IMR-90 (cell line): ENCODE data around the gene EIF3L. TPM values are rescaled to one million over a fixed set of nuclear protein-coding genes. Genes with fewer than 3 reads are reported as not detected.

ENCODE experiments used
- ATAC-seq: fragments of 200-7000 bp; cut with Tn5 transposase; 2 replicates; pipeline ENCODE4 v1.9.1; 2020; ENCODE audit warnings: low read depth, mild to moderate bottlenecking, moderate library complexity
- BruUV-seq: library from RNA; stranded (reverse); fragments of 400-500 nt; replicated peaks from 2 replicates; lab custom pipeline; 2021; lab: Mats Ljungman, UMichigan
- CTCF ChIA-PET: fragments of 300-600 bp; formaldehyde crosslinking; extraction: SDS; loops from one replicate; lab custom pipeline; 2021; ENCODE audit warnings: antibody characterized with exemption; lab: Yijun Ruan, JAX
- POLR2A ChIA-PET: fragments of 300-600 bp; sonication (Branson Sonifier 250); formaldehyde crosslinking; loops from one replicate; lab custom pipeline; 2022; ENCODE audit warnings: antibody characterized with exemption; ENCODE audit not compliant: unreplicated experiment; lab: Charles Lee
- DNase-seq: peaks from one replicate; pipeline ENCODE4 v3.0.0; 2013
- H2AFZ ChIP-seq: replicated peaks from 2 replicates; pipeline ENCODE3; 2013; ENCODE audit warnings: low read length, mild to moderate bottlenecking; ENCODE audit not compliant: poor library complexity
- H2AK5ac ChIP-seq: 2 replicates; pipeline ENCODE4 v1.6.1; 2013; ENCODE audit warnings: low read depth, low read length, inconsistent platforms
- H2AK9ac ChIP-seq: replicated peaks from 2 replicates; pipeline ENCODE3; 2013; ENCODE audit warnings: mild to moderate bottlenecking, low read depth, low read length, moderate library complexity; ENCODE audit not compliant: poor library complexity
- H2BK120ac ChIP-seq: 2 replicates; pipeline ENCODE4 v1.6.1; 2013; ENCODE audit warnings: low read depth, low read length, inconsistent platforms
- H2BK15ac ChIP-seq: 3 replicates; pipeline ENCODE4 v1.6.1; 2013; ENCODE audit warnings: low read depth, low read length, inconsistent platforms
- H2BK20ac ChIP-seq: 2 replicates; pipeline ENCODE4 v1.6.1; 2013; ENCODE audit warnings: low read depth, mild to moderate bottlenecking, inconsistent platforms, low read length, moderate library complexity
- H2BK5ac ChIP-seq: 2 replicates; pipeline ENCODE4 v1.6.1; 2013; ENCODE audit warnings: mild to moderate bottlenecking, low read depth, low read length, inconsistent platforms; ENCODE audit not compliant: poor library complexity, severe bottlenecking
- H3K14ac ChIP-seq: replicated peaks from 2 replicates; pipeline ENCODE4 v1.6.1; 2013; ENCODE audit warnings: low read depth, low read length, inconsistent platforms
- H3K18ac ChIP-seq: 2 replicates; pipeline ENCODE4 v1.6.1; 2013; ENCODE audit warnings: low read depth, low read length, control low read depth
- H3K23ac ChIP-seq: 2 replicates; pipeline ENCODE4 v1.6.1; 2013; ENCODE audit warnings: low read depth, low read length, inconsistent platforms
- H3K27ac ChIP-seq: 2 replicates; pipeline ENCODE4 v1.5.1; 2013; ENCODE audit warnings: mild to moderate bottlenecking, control low read depth, low read length; ENCODE audit not compliant: insufficient read depth
- H3K27me3 ChIP-seq: 2 replicates; pipeline ENCODE4 v1.6.1; 2013; ENCODE audit warnings: low read length; ENCODE audit not compliant: control insufficient read depth, insufficient read depth
- H3K36me3 ChIP-seq: 2 replicates; pipeline ENCODE4 v1.6.1; 2013; ENCODE audit warnings: low read length, mixed read lengths; ENCODE audit not compliant: control insufficient read depth, insufficient read depth
- H3K4ac ChIP-seq: 2 replicates; pipeline ENCODE4 v1.6.1; 2013; ENCODE audit warnings: low read depth, low read length, inconsistent platforms
- H3K4me1 ChIP-seq: 2 replicates; pipeline ENCODE4 v1.6.1; 2013; ENCODE audit warnings: low read length, mixed read lengths; ENCODE audit not compliant: control insufficient read depth, insufficient read depth
- H3K4me2 ChIP-seq: 2 replicates; pipeline ENCODE4 v1.6.1; 2013; ENCODE audit warnings: low read depth, mild to moderate bottlenecking, control low read depth, low read length, moderate library complexity
- H3K4me3 ChIP-seq: 2 replicates; pipeline ENCODE4 v1.5.1; 2013; ENCODE audit warnings: low read depth, mild to moderate bottlenecking, control low read depth, low read length, moderate library complexity; ENCODE audit not compliant: insufficient read depth
- H3K56ac ChIP-seq: 2 replicates; pipeline ENCODE4 v1.6.1; 2013; ENCODE audit warnings: low read length, inconsistent platforms; ENCODE audit not compliant: insufficient read depth; ENCODE audit errors: extremely low read depth
- H3K79me1 ChIP-seq, 2 experiments: 2 replicates each; pipeline ENCODE4 v1.6.1; 2013; ENCODE audit warnings: low read length in 2 of 2, inconsistent platforms in 1 of 2, low read depth in 1 of 2
- H3K9ac ChIP-seq: 2 replicates; pipeline ENCODE4 v1.6.1; 2013; ENCODE audit warnings: low read depth, low read length, control low read depth
- H3K9me1 ChIP-seq: 2 replicates; pipeline ENCODE4 v1.6.1; 2013; ENCODE audit warnings: low read length, inconsistent platforms; ENCODE audit not compliant: insufficient read depth
- H3K9me3 ChIP-seq: 2 replicates; pipeline ENCODE4 v1.6.1; 2013; ENCODE audit warnings: low read length; ENCODE audit not compliant: control insufficient read depth, insufficient read depth
- H4K20me1 ChIP-seq: 2 replicates; pipeline ENCODE4 v1.6.1; 2013; ENCODE audit warnings: low read length, inconsistent platforms; ENCODE audit not compliant: insufficient read depth
- H4K5ac ChIP-seq: 2 replicates; pipeline ENCODE4 v1.6.1; 2013; ENCODE audit warnings: mild to moderate bottlenecking, low read depth, low read length, control low read depth
- H4K8ac ChIP-seq, 2 experiments: 2 replicates each; pipeline ENCODE4 v1.6.1; 2013; ENCODE audit warnings: low read depth in 2 of 2, low read length in 2 of 2, control low read depth in 1 of 2, inconsistent platforms in 1 of 2
- H4K91ac ChIP-seq: 2 replicates; pipeline ENCODE4 v1.6.1; 2013; ENCODE audit warnings: low read depth, low read length, inconsistent platforms; ENCODE audit not compliant: insufficient read depth
- CEBPB ChIP-seq: IDR thresholded peaks from 2 replicates; pipeline ENCODE4 v1.6.1; 2012; ENCODE audit warnings: low read depth, low read length, improper control_type of control experiment
- CHD1 ChIP-seq: IDR thresholded peaks from 2 replicates; pipeline ENCODE4 v1.6.1; 2012; ENCODE audit warnings: low read depth, low read length, improper control_type of control experiment
- WGBS, 2 experiments: methylation state at CpG; one replicate each; pipeline versions ENCODE4 v1.1.5 to v1.1.7; 2013; ENCODE audit warnings: missing lambda C conversion rate in 2 of 2; ENCODE audit not compliant: insufficient read length in 1 of 2; ENCODE audit errors: extremely low coverage in 2 of 2; 5-methylcytosine and 5-hydroxymethylcytosine counted together
- dilution Hi-C: fragments of 300-500 bp; cut with HindIII; formaldehyde crosslinking; loops from one replicate; pipeline ENCODE4 v1.14.3; 2018; ENCODE audit warnings: low sequenced_read_pairs; ENCODE audit not compliant: unreplicated experiment
- in situ Hi-C: fragments of 300-500 bp; cut with MboI; formaldehyde crosslinking; loops from 3 replicates; pipeline ENCODE4 v1.14.3; 2019; ENCODE audit warnings: low sequenced_read_pairs, inconsistent platforms, mixed read lengths
- intact Hi-C: fragments of 100-400 bp; cut with micrococcal nuclease; formaldehyde crosslinking; loops from 2 replicates; pipeline ENCODE4 v1.10.0; 2022
- polyA plus RNA-seq, 3 experiments: library from polyadenylated mRNA; depleted of rRNA; stranded (reverse); fragments of >200 nt; gene quantifications; 2 replicates each; pipeline ENCODE4 v1.2.3, GENCODE V29; 2012; ENCODE audit warnings: low replicate concordance in 1 of 3
- total RNA-seq: library from RNA; depleted of rRNA; stranded (reverse); fragments of >200 nt; gene quantifications from 2 replicates; pipeline ENCODE4 v1.2.3, GENCODE V29; 2012

The EIF3L gene
- total and polyA plus RNA-seq, 2 of the 4 experiments (the other 2 are of a cell fraction), result 391 to 593 TPM

- peak overlapping the region; percentile 96 for H2AK9ac ChIP-seq
- dilution Hi-C loops (no loop called here), intact Hi-C loops (no loop called here), in situ Hi-C loops (no loop called here)
- no TSS peak for BruUV-seq
- peak overlapping the region; percentile 18 for H2BK5ac ChIP-seq
- H4K20me1 ChIP-seq, result 0 out of 2 replicates have a peak, but pooled peaks cover 8% of the 10 kb centered on the region
- peak overlapping the region; percentile 45; the same call in 1 of the 2 replicates for H3K23ac ChIP-seq
- no peak overlapping the region for H2BK20ac ChIP-seq
- ChIA-PET CTCF (no interaction called here), POLR2A (no interaction called here)
- H2AK5ac ChIP-seq, result peak overlapping the region; percentile 68; the same call in 1 of the 2 replicates
- peaks cover 5% of the 10 kb centered on the region; the same call in 1 of the 2 replicates for H3K9me1 ChIP-seq
- peak overlapping the region; percentile 56 for H3K4me3 ChIP-seq
- H3K18ac ChIP-seq, result peak overlapping the region; percentile 18; the same call in 1 of the 2 replicates
- H4K5ac ChIP-seq, result peak overlapping the region; percentile 61
- peaks cover 12% of the 10 kb centered on the region for H3K4me1 ChIP-seq
- peak; percentile 39 for DNase-seq
- H3K56ac ChIP-seq, result no peak overlapping the region
- peak; percentile 50 for ATAC-seq
- peak overlapping the region; percentile 45 for H3K27ac ChIP-seq
- H2BK15ac ChIP-seq, result no peak overlapping the region
- H4K91ac ChIP-seq, result peak overlapping the region; percentile 33; the same call in 1 of the 2 replicates
- H3K4me2 ChIP-seq, result peak overlapping the region; percentile 78
- peak overlapping the region; percentile 97 for H2AFZ ChIP-seq
- peak overlapping the region; percentile 71 to 93; a peak in 3 of 4 replicates for H4K8ac ChIP-seq
- TF ChIP-seq CHD1, result no peak
- TF ChIP-seq CEBPB, result peak; percentile 78
- WGBS, 2 experiments, result 1% methylated on average over 19 of the region's 63 CpGs; no CpG with 5 or more reads in 1 of the 2 experiments
- H3K27me3 ChIP-seq, result no peaks in the 10 kb centered on the region
- H3K4ac ChIP-seq, result peak overlapping the region; percentile 71
- H3K79me1 ChIP-seq, result peaks cover 11 to 21% of the 10 kb centered on the region in 2 experiments; a peak in 3 of 4 replicates
- H2BK120ac ChIP-seq, result peak overlapping the region; percentile 42; the same call in 1 of the 2 replicates
- peak overlapping the region; percentile 55 for H3K14ac ChIP-seq
- peak overlapping the region; percentile 73 for H3K9ac ChIP-seq
- H3K36me3 ChIP-seq, result no peaks in the 10 kb centered on the region
- H3K9me3 ChIP-seq, result no peaks in the 10 kb centered on the region
Observed at GRCh38 chr22:37802310-37803194, 46.7 kb upstream of the EIF3L start.
